Regular cardiac myocyte (primary cell): ENCODE data around the gene EVPLL. TPM values are rescaled to one million over a fixed set of nuclear protein-coding genes. Genes with fewer than 3 reads are reported as not detected.

Source experiments
- total RNA-seq: library from RNA; depleted of rRNA; stranded (reverse); fragments of >200 nt; gene quantifications from 2 replicates; pipeline ENCODE4 v1.2.3, GENCODE V29; 2014

Gene EVPLL
- total RNA-seq, result not detected in 2 replicates

GRCh38 chr17:18377437-18378204 lies at the start of gene EVPLL:
Gene EVPLL, plus strand, starts transcription at chr17:18377778. Its CDS starts 3,160 bp downstream, at chr17:18380938.

GRCh38 chr17:18363101-18364049 lies 14.2 kb upstream of the EVPLL start, which contains the start of gene SHMT1:
Gene SHMT1, minus strand, starts transcription at chr17:18363550. Its CDS starts 7,569 bp downstream, at chr17:18355981.

Other genes starting within 250 kb of the EVPLL start
- gene ALKBH5, start 193.9 kb upstream of the EVPLL start, total RNA-seq, result 168 and 201 TPM in 2 replicates
- gene LLGL1, start 152.1 kb upstream of the EVPLL start, total RNA-seq, result 33.3 and 36.2 TPM in 2 replicates
- gene FLII, start 119.0 kb upstream of the EVPLL start, total RNA-seq, result 209 and 366 TPM in 2 replicates
- 11.3 and 12.7 TPM in 2 replicates for gene MIEF2, start 117.1 kb upstream of the EVPLL start, total RNA-seq
- 17.2 and 36.8 TPM in 2 replicates for gene TOP3A, start 62.8 kb upstream of the EVPLL start, total RNA-seq
- 14.2 and 14.9 TPM in 2 replicates for gene SMCR8, start 62.5 kb upstream of the EVPLL start, total RNA-seq
- 3.4 and 19.7 TPM in 2 replicates for gene SHMT1, start 14.2 kb upstream of the EVPLL start, total RNA-seq
- not detected in 2 replicates for gene LGALS9C, start 99.0 kb downstream of the EVPLL start, total RNA-seq